Loucy (cell line): ENCODE results near the gene FMNL1.

Source experiments
- H2AFZ ChIP-seq: fragments of 200-600 bp; sonication (generic); 2 replicates; pipeline ENCODE4 v1.6.0; 2016; ENCODE audit warnings: antibody characterized with exemption, mild to moderate bottlenecking, low read length, moderate library complexity
- H3F3A ChIP-seq: fragments of 200-600 bp; 2 replicates; pipeline ENCODE4 v1.6.0; 2016; ENCODE audit warnings: antibody characterized with exemption, low read depth, mild to moderate bottlenecking
- H3K27me3 ChIP-seq: fragments of 200-600 bp; sonication (generic); 2 replicates; pipeline ENCODE4 v1.6.1; 2014; ENCODE audit warnings: low read length, mild to moderate bottlenecking; ENCODE audit not compliant: insufficient read depth, poor library complexity, severe bottlenecking
- H3K36me3 ChIP-seq: fragments of 200-600 bp; sonication (generic); 2 replicates; pipeline ENCODE4 v1.6.1; 2016; ENCODE audit warnings: low read length; ENCODE audit not compliant: insufficient read depth
- H3K4me1 ChIP-seq: fragments of 200-600 bp; sonication (generic); 2 replicates; pipeline ENCODE4 v1.5.1; 2014; ENCODE audit warnings: low read length, mild to moderate bottlenecking; ENCODE audit not compliant: insufficient read depth, poor library complexity, severe bottlenecking
- H3K4me2 ChIP-seq: fragments of 200-600 bp; sonication (generic); 2 replicates; pipeline ENCODE4 v1.6.0; 2014; ENCODE audit warnings: antibody characterized with exemption, low read length, low read depth, mild to moderate bottlenecking; ENCODE audit not compliant: poor library complexity, severe bottlenecking
- H3K4me3 ChIP-seq: fragments of 200-600 bp; sonication (generic); 2 replicates; pipeline ENCODE4 v1.5.1; 2014; ENCODE audit warnings: low read length, mild to moderate bottlenecking, mixed read lengths; ENCODE audit not compliant: poor library complexity, severe bottlenecking
- H3K79me2 ChIP-seq: fragments of 200-600 bp; sonication (generic); 2 replicates; pipeline ENCODE4 v1.6.1; 2014; ENCODE audit warnings: low read length; ENCODE audit not compliant: insufficient read depth
- H3K9ac ChIP-seq: fragments of 200-600 bp; sonication (generic); 2 replicates; pipeline ENCODE4 v1.6.0; 2014; ENCODE audit warnings: mild to moderate bottlenecking, low read depth, low read length, moderate library complexity; ENCODE audit not compliant: poor library complexity, severe bottlenecking
- H3K9me2 ChIP-seq: fragments of 200-600 bp; sonication (generic); replicated peaks from 2 replicates; pipeline ENCODE4 v1.6.1; 2016; ENCODE audit warnings: low read depth, low read length, mixed read lengths
- H3K9me3 ChIP-seq: fragments of 200-600 bp; sonication (generic); 2 replicates; pipeline ENCODE4 v1.6.1; 2014; ENCODE audit warnings: mild to moderate bottlenecking, antibody characterized with exemption, low read length, low read depth; ENCODE audit not compliant: insufficient read depth
- H4K20me1 ChIP-seq: fragments of 200-600 bp; sonication (generic); 2 replicates; pipeline ENCODE4 v1.6.0; 2014; ENCODE audit warnings: antibody characterized with exemption, low read length, mild to moderate bottlenecking; ENCODE audit not compliant: insufficient read depth, poor library complexity, severe bottlenecking
- CTCF ChIP-seq: fragments of 200-600 bp; sonication (generic); conservative IDR thresholded peaks from 2 replicates; pipeline ENCODE4 v1.5.1; 2014; ENCODE audit warnings: mild to moderate bottlenecking, antibody characterized with exemption, low read length
- EZH2phosphoT487 ChIP-seq: fragments of 200-600 bp; IDR thresholded peaks from 2 replicates; pipeline ENCODE4 v1.6.1; 2018; ENCODE audit warnings: antibody characterized with exemption, mild to moderate bottlenecking, moderate library complexity, borderline replicate concordance

Gene FMNL1

GRCh38 chr17:45218895-45219661 is 2.6 kb upstream of the FMNL1 start:
- TF ChIP-seq CTCF (peak; percentile 95), EZH2phosphoT487 (no peak)

GRCh38 chr17:45220079-45220478 is 1.6 kb upstream of the FMNL1 start:
- H4K20me1 ChIP-seq, result peaks cover 21% of the 10 kb centered on the region
- peak overlapping the region; percentile 95 for H3K4me2 ChIP-seq
- no peaks in the 10 kb centered on the region for H3K9me2 ChIP-seq
- H3F3A ChIP-seq, result peaks cover 11% of the 10 kb centered on the region
- H3K4me1 ChIP-seq, result peaks cover 42% of the 10 kb centered on the region
- H3K79me2 ChIP-seq, result peaks cover 64% of the 10 kb centered on the region
- H2AFZ ChIP-seq, result no peak overlapping the region
- no peaks in the 10 kb centered on the region for H3K9me3 ChIP-seq
- no peaks in the 10 kb centered on the region for H3K36me3 ChIP-seq
- no peak for TF ChIP-seq EZH2phosphoT487
- TF ChIP-seq CTCF, result no peak
- peak overlapping the region; percentile 87 for H3K4me3 ChIP-seq
- H3K9ac ChIP-seq, result peak overlapping the region; percentile 99
- H3K27me3 ChIP-seq, result no peaks in the 10 kb centered on the region

More at GRCh38 chr17:45218895-45219661, 2.6 kb upstream of the FMNL1 start:
- Histone ChIP-seq H3K4me3 (peak overlapping the region; percentile 87), H3K36me3 (no peaks in the 10 kb centered on the region), H3K9me3 (no peaks in the 10 kb centered on the region), H3K4me1 (peaks cover 32% of the 10 kb centered on the region), H3F3A (peaks cover 11% of the 10 kb centered on the region), H3K79me2 (peaks cover 54% of the 10 kb centered on the region), H3K27me3 (no peaks in the 10 kb centered on the region), H3K9me2 (no peaks in the 10 kb centered on the region), H2AFZ (no peak overlapping the region), H3K9ac (peak overlapping the region; percentile 20), H4K20me1 (peaks cover 21% of the 10 kb centered on the region), H3K4me2 (peak overlapping the region; percentile 95)

GRCh38 chr17:45222014-45222288 is 266 bp downstream of the FMNL1 start:
- Histone ChIP-seq H3K36me3 (no peaks in the 10 kb centered on the region), H3K4me1 (peaks cover 53% of the 10 kb centered on the region), H3F3A (peaks cover 15% of the 10 kb centered on the region), H3K4me3 (peak overlapping the region; percentile 87), H3K79me2 (peaks cover 78% of the 10 kb centered on the region), H3K27me3 (no peaks in the 10 kb centered on the region), H4K20me1 (peaks cover 21% of the 10 kb centered on the region), H3K9me3 (no peaks in the 10 kb centered on the region), H3K9me2 (no peaks in the 10 kb centered on the region), H2AFZ (no peak overlapping the region), H3K4me2 (peak overlapping the region; percentile 87), H3K9ac (peak overlapping the region; percentile 99)
- TF ChIP-seq EZH2phosphoT487 (no peak), CTCF (no peak)
